PC-9 (cell line): ENCODE results near the gene PEG3. TPM values are rescaled to one million over a fixed set of nuclear protein-coding genes. Genes with fewer than 3 reads are reported as not detected.

ENCODE experiments used
- BruUV-seq: library from RNA; stranded (reverse); fragments of 400-500 nt; replicated peaks from 2 replicates; lab custom pipeline; 2021; lab: Mats Ljungman, UMichigan
- CTCF ChIA-PET: fragments of 300-600 bp; sonication (Branson Sonifier 250); formaldehyde crosslinking; loops from one replicate; lab custom pipeline; 2022; ENCODE audit warnings: antibody characterized with exemption; lab: Charles Lee
- POLR2A ChIA-PET: fragments of 300-600 bp; sonication (Branson Sonifier 250); formaldehyde crosslinking; loops from one replicate; lab custom pipeline; 2022; ENCODE audit warnings: antibody characterized with exemption; ENCODE audit not compliant: unreplicated experiment; lab: Charles Lee
- DNase-seq, 2 experiments: peaks; one replicate each; pipeline versions ENCODE4 v3.0.0 to v3.0.0-alpha.2; 2015 to 2022; ENCODE audit warnings: mixed read lengths in 1 of 2
- H2AFZ ChIP-seq: fragments of 200-600 bp; sonication (generic); 2 replicates; pipeline ENCODE4 v1.8.1; 2017; ENCODE audit warnings: antibody characterized with exemption
- H3F3A ChIP-seq: fragments of 200-600 bp; sonication (generic); 2 replicates; pipeline ENCODE4 v1.8.1; 2017; ENCODE audit warnings: antibody characterized with exemption, mild to moderate bottlenecking, low read depth; ENCODE audit not compliant: insufficient read depth
- H3K27ac ChIP-seq: fragments of 200-600 bp; sonication (generic); 2 replicates; pipeline ENCODE4 v1.6.1; 2016; ENCODE audit warnings: mixed run types
- H3K27me3 ChIP-seq: fragments of 200-600 bp; sonication (generic); 2 replicates; pipeline ENCODE4 v1.6.1; 2016; ENCODE audit warnings: low read depth, mixed run types; ENCODE audit not compliant: insufficient read depth
- H3K36me3 ChIP-seq: fragments of 200-600 bp; sonication (generic); 2 replicates; pipeline ENCODE4 v1.6.1; 2016; ENCODE audit warnings: low read depth, mixed run types
- H3K4me1 ChIP-seq: fragments of 200-600 bp; sonication (generic); replicated peaks from 2 replicates; pipeline ENCODE4 v1.6.1; 2016; ENCODE audit warnings: mixed run types; ENCODE audit not compliant: insufficient read depth
- H3K4me2 ChIP-seq: fragments of 200-600 bp; sonication (generic); 2 replicates; pipeline ENCODE4 v1.6.1; 2017; ENCODE audit warnings: mixed run types
- H3K4me3 ChIP-seq: fragments of 200-600 bp; sonication (generic); 2 replicates; pipeline ENCODE4 v1.6.1; 2016; ENCODE audit warnings: mixed run types
- H3K79me2 ChIP-seq: fragments of 200-600 bp; sonication (generic); 2 replicates; pipeline ENCODE4 v1.6.1; 2017; ENCODE audit warnings: low read depth, mixed run types
- H3K9me2 ChIP-seq: fragments of 200-600 bp; sonication (generic); 2 replicates; pipeline ENCODE4 v1.8.1; 2017; ENCODE audit warnings: mild to moderate bottlenecking; ENCODE audit not compliant: insufficient read depth
- H3K9me3 ChIP-seq: fragments of 200-600 bp; sonication (generic); 2 replicates; pipeline ENCODE4 v1.8.1; 2016; ENCODE audit warnings: low read depth; ENCODE audit not compliant: insufficient read depth
- H4K20me1 ChIP-seq: fragments of 200-600 bp; sonication (generic); 2 replicates; pipeline ENCODE4 v1.8.1; 2017; ENCODE audit not compliant: insufficient read depth
- CTCF ChIP-seq: fragments of 200-600 bp; sonication (generic); conservative IDR thresholded peaks from 2 replicates; pipeline ENCODE4 v1.6.1; 2017; ENCODE audit warnings: mixed run types, antibody characterized with exemption, mild to moderate bottlenecking, moderate library complexity
- EZH2 ChIP-seq: fragments of 200-600 bp; sonication (generic); IDR thresholded peaks from 2 replicates; pipeline ENCODE4 v1.8.0; 2017; ENCODE audit warnings: antibody characterized with exemption, low read depth
- intact Hi-C: fragments of 100-400 bp; cut with micrococcal nuclease; formaldehyde crosslinking; loops from one replicate; pipeline ENCODE4 v1.10.0; 2022; ENCODE audit not compliant: unreplicated experiment
- total RNA-seq: library from RNA; stranded (reverse); gene quantifications from 2 replicates; pipeline ENCODE4 v1.2.3, GENCODE V29; 2021

The PEG3 gene
- total RNA-seq, 1 experiment from 2014 or later = not detected

DNA sequence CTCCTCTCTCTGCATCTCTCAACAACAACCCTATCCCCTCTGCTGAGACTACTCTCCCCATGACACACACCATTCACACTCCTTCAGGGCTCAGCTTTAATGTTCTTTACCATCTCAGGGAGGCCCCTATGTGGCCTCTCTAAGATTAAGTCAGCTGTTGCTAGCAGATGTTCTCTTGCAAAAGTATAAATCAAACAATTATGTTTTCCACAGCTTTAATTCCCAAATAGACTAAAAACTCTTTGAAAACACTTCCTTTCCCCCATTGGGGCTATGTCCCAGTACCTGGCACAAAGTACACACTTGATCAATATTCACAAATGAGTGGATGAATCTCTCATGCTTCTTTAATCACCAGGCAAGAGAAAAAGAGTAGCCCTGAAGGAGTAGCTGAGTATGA, 5.1 kb downstream of the PEG3 start:
- no peak overlapping the region for H3K4me3 ChIP-seq
- H2AFZ ChIP-seq = no peak overlapping the region
- DNase-seq = no peak
- H3K4me2 ChIP-seq = no peak overlapping the region
- no peaks in the 10 kb centered on the region for H3F3A ChIP-seq
- H3K79me2 ChIP-seq = no peaks in the 10 kb centered on the region
- no peak overlapping the region for H3K27ac ChIP-seq
- H3K9me2 ChIP-seq = no peaks in the 10 kb centered on the region
- no peak for TF ChIP-seq CTCF
- no peak for TF ChIP-seq EZH2
- intact Hi-C loops = no loop called here
- H3K9me3 ChIP-seq = peaks cover 5% of the 10 kb centered on the region; the same call in 1 of the 2 replicates
- CTCF ChIA-PET = no interaction called here
- no peaks in the 10 kb centered on the region for H3K27me3 ChIP-seq
- POLR2A ChIA-PET = no interaction called here
- H3K4me1 ChIP-seq = no peaks in the 10 kb centered on the region
- no peaks in the 10 kb centered on the region for H4K20me1 ChIP-seq
- no peaks in the 10 kb centered on the region for H3K36me3 ChIP-seq
- BruUV-seq = no TSS peak

DNA sequence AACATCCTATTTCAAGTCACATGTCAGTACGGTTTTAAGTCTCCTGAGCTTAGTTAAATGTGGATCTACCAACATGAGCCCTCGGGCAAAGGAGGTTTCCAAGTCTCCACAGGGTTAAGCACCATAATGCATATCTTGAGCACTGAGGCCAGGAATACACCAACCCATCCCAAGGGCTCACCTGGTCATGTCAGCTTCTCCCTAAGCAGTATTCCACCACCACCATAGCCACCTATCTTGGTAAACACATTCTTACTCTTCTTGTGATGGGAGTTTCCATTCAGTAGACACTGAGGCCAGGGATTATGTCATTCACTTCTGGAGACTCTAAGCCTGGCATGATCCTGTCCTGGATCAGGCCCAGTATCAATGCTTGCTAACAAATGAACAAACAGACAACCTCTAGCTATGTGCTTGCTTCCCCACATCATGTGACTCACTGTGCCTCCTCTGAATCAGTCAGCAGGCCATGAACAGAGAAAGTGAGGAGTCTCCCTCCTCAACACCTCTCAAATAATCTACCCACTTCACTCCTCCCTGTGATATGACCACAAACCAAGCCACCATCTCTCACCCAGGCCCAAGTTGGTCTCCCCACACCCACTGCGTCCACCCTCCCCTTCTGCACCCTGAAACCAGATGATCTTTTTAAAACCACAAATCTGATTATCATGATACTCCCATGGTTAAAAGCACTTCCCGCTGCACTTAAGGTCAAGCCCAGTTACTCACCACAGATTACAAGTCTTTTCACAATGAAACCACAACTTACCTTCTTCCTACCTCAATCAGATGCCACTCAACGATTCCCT, 5.8 kb downstream of the PEG3 start:
- Histone ChIP-seq H3K79me2 (no peaks in the 10 kb centered on the region), H3K9me3 (peaks cover 3% of the 10 kb centered on the region; the same call in 1 of the 2 replicates), H2AFZ (no peak overlapping the region), H3K27me3 (no peaks in the 10 kb centered on the region), H3K4me3 (no peak overlapping the region), H3K36me3 (no peaks in the 10 kb centered on the region), H3K4me2 (no peak overlapping the region), H3F3A (no peaks in the 10 kb centered on the region), H4K20me1 (no peaks in the 10 kb centered on the region), H3K27ac (no peak overlapping the region), H3K4me1 (no peaks in the 10 kb centered on the region), H3K9me2 (no peaks in the 10 kb centered on the region)
- TF ChIP-seq EZH2 = no peak
- no peak for TF ChIP-seq CTCF
- CTCF ChIA-PET = no interaction called here
- no peak for DNase-seq
- no TSS peak for BruUV-seq
- intact Hi-C loops = no loop called here
- POLR2A ChIA-PET = no interaction called here

DNA sequence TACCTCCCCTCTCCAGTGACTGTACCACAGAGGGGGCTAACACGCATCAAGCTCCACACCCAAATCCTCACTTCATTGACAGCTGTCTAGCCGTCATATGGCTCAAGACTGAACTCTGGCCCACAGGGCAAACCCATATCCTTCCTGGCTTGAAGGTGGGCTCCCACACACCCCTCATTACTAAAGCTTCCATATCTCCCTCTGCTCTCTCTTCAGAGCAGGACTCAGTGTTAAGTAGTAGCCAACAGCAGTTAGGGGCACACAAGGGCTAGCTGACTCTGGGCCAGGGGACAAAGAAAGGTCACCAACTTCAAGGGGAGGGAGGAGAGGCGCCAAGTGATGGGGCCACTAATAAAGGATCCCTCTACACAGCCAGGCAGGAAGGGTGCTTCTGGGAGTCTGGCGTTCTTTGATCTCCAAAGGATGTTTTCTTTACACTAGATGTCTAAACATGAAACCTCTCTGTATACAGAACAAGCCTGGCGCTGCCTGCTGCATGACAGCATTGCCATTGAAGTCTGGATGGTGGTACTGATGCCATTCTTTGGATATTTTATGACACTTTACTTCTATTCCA, 8.1 kb downstream of the PEG3 start:
- H3F3A ChIP-seq = no peaks in the 10 kb centered on the region
- H3K4me3 ChIP-seq = no peak overlapping the region
- H3K4me1 ChIP-seq = no peaks in the 10 kb centered on the region
- intact Hi-C loops = no loop called here
- no TSS peak for BruUV-seq
- H3K36me3 ChIP-seq = no peaks in the 10 kb centered on the region
- POLR2A ChIA-PET = no interaction called here
- no peaks in the 10 kb centered on the region for H3K79me2 ChIP-seq
- H3K9me3 ChIP-seq = no peaks in the 10 kb centered on the region
- no peak overlapping the region for H2AFZ ChIP-seq
- H3K27ac ChIP-seq = no peak overlapping the region
- no peak overlapping the region for H3K4me2 ChIP-seq
- CTCF ChIA-PET = no interaction called here
- no peaks in the 10 kb centered on the region for H3K27me3 ChIP-seq
- H4K20me1 ChIP-seq = no peaks in the 10 kb centered on the region
- TF ChIP-seq EZH2 = no peak
- no peaks in the 10 kb centered on the region for H3K9me2 ChIP-seq
- DNase-seq = no peak
